Loucy (cell line): ENCODE data around the gene UBA5.

Experiments
- H2AFZ ChIP-seq: fragments of 200-600 bp; sonication (generic); 2 replicates; pipeline ENCODE4 v1.6.0; 2016; ENCODE audit warnings: antibody characterized with exemption, mild to moderate bottlenecking, low read length, moderate library complexity
- H3F3A ChIP-seq: fragments of 200-600 bp; 2 replicates; pipeline ENCODE4 v1.6.0; 2016; ENCODE audit warnings: antibody characterized with exemption, low read depth, mild to moderate bottlenecking
- H3K27me3 ChIP-seq: fragments of 200-600 bp; sonication (generic); 2 replicates; pipeline ENCODE4 v1.6.1; 2014; ENCODE audit warnings: low read length, mild to moderate bottlenecking; ENCODE audit not compliant: insufficient read depth, poor library complexity, severe bottlenecking
- H3K36me3 ChIP-seq: fragments of 200-600 bp; sonication (generic); 2 replicates; pipeline ENCODE4 v1.6.1; 2016; ENCODE audit warnings: low read length; ENCODE audit not compliant: insufficient read depth
- H3K4me1 ChIP-seq: fragments of 200-600 bp; sonication (generic); 2 replicates; pipeline ENCODE4 v1.5.1; 2014; ENCODE audit warnings: low read length, mild to moderate bottlenecking; ENCODE audit not compliant: insufficient read depth, poor library complexity, severe bottlenecking
- H3K4me2 ChIP-seq: fragments of 200-600 bp; sonication (generic); 2 replicates; pipeline ENCODE4 v1.6.0; 2014; ENCODE audit warnings: antibody characterized with exemption, low read length, low read depth, mild to moderate bottlenecking; ENCODE audit not compliant: poor library complexity, severe bottlenecking
- H3K4me3 ChIP-seq: fragments of 200-600 bp; sonication (generic); 2 replicates; pipeline ENCODE4 v1.5.1; 2014; ENCODE audit warnings: low read length, mild to moderate bottlenecking, mixed read lengths; ENCODE audit not compliant: poor library complexity, severe bottlenecking
- H3K79me2 ChIP-seq: fragments of 200-600 bp; sonication (generic); 2 replicates; pipeline ENCODE4 v1.6.1; 2014; ENCODE audit warnings: low read length; ENCODE audit not compliant: insufficient read depth
- H3K9ac ChIP-seq: fragments of 200-600 bp; sonication (generic); 2 replicates; pipeline ENCODE4 v1.6.0; 2014; ENCODE audit warnings: mild to moderate bottlenecking, low read depth, low read length, moderate library complexity; ENCODE audit not compliant: poor library complexity, severe bottlenecking
- H3K9me2 ChIP-seq: fragments of 200-600 bp; sonication (generic); replicated peaks from 2 replicates; pipeline ENCODE4 v1.6.1; 2016; ENCODE audit warnings: low read depth, low read length, mixed read lengths
- H3K9me3 ChIP-seq: fragments of 200-600 bp; sonication (generic); 2 replicates; pipeline ENCODE4 v1.6.1; 2014; ENCODE audit warnings: mild to moderate bottlenecking, antibody characterized with exemption, low read length, low read depth; ENCODE audit not compliant: insufficient read depth
- H4K20me1 ChIP-seq: fragments of 200-600 bp; sonication (generic); 2 replicates; pipeline ENCODE4 v1.6.0; 2014; ENCODE audit warnings: antibody characterized with exemption, low read length, mild to moderate bottlenecking; ENCODE audit not compliant: insufficient read depth, poor library complexity, severe bottlenecking
- EZH2phosphoT487 ChIP-seq: fragments of 200-600 bp; IDR thresholded peaks from 2 replicates; pipeline ENCODE4 v1.6.1; 2018; ENCODE audit warnings: antibody characterized with exemption, mild to moderate bottlenecking, moderate library complexity, borderline replicate concordance
- TF ChIP-seq, protein P1 (sequence below): fragments of 200-600 bp; sonication (generic); conservative IDR thresholded peaks from 2 replicates; pipeline ENCODE4 v1.5.1; 2014; ENCODE audit warnings: mild to moderate bottlenecking, antibody characterized with exemption, low read length

The UBA5 gene

GRCh38 chr3:132657869-132658747 lies 2.0 kb upstream of the UBA5 start:
- H3K36me3 ChIP-seq: no peaks in the 10 kb centered on the region
- H3F3A ChIP-seq: no peaks in the 10 kb centered on the region

DNA sequence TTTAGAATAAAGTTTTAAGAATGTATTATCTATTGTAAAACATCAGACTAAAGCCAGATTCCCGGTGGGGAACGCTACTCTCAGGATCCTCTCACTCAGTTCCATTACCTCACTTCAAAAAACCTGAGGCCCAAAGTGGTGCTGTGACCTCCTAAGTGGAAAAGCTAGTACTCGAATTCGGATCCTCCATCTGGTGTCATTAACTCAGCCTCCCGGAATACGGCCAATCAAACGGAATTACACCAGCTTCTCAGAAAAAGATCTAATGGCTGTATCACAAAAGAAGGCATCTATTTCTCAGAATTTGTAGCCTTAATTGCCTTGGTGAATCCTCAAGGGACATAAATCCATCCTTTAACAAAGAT lies 1.1 kb upstream of the UBA5 start:
- Histone ChIP-seq H3K79me2 (peaks cover 49% of the 10 kb centered on the region), H3K4me2 (peak overlapping the region; percentile 99), H3K4me1 (peaks cover 46% of the 10 kb centered on the region), H3K9ac (peak overlapping the region; percentile 87), H3K27me3 (no peaks in the 10 kb centered on the region), H2AFZ (peak overlapping the region; percentile 92), H4K20me1 (peaks cover 14% of the 10 kb centered on the region), H3F3A (no peaks in the 10 kb centered on the region), H3K9me2 (no peaks in the 10 kb centered on the region), H3K9me3 (no peaks in the 10 kb centered on the region), H3K36me3 (no peaks in the 10 kb centered on the region), H3K4me3 (peak overlapping the region; percentile 89)
- no peak for TF ChIP-seq EZH2phosphoT487
- TF ChIP-seq, protein P1, sequence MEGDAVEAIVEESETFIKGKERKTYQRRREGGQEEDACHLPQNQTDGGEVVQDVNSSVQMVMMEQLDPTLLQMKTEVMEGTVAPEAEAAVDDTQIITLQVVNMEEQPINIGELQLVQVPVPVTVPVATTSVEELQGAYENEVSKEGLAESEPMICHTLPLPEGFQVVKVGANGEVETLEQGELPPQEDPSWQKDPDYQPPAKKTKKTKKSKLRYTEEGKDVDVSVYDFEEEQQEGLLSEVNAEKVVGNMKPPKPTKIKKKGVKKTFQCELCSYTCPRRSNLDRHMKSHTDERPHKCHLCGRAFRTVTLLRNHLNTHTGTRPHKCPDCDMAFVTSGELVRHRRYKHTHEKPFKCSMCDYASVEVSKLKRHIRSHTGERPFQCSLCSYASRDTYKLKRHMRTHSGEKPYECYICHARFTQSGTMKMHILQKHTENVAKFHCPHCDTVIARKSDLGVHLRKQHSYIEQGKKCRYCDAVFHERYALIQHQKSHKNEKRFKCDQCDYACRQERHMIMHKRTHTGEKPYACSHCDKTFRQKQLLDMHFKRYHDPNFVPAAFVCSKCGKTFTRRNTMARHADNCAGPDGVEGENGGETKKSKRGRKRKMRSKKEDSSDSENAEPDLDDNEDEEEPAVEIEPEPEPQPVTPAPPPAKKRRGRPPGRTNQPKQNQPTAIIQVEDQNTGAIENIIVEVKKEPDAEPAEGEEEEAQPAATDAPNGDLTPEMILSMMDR: no peak

More at GRCh38 chr3:132657869-132658747, 2.0 kb upstream of the UBA5 start:
- Histone ChIP-seq H3K4me1 (peaks cover 47% of the 10 kb centered on the region), H3K4me2 (peak overlapping the region; percentile 99), H3K9ac (peak overlapping the region; percentile 87), H2AFZ (no peak overlapping the region), H4K20me1 (peaks cover 11% of the 10 kb centered on the region), H3K9me2 (no peaks in the 10 kb centered on the region), H3K9me3 (no peaks in the 10 kb centered on the region), H3K79me2 (peaks cover 41% of the 10 kb centered on the region), H3K4me3 (peak overlapping the region; percentile 89), H3K27me3 (no peaks in the 10 kb centered on the region)
- no peak for TF ChIP-seq EZH2phosphoT487
- TF ChIP-seq, protein P1: no peak

DNA sequence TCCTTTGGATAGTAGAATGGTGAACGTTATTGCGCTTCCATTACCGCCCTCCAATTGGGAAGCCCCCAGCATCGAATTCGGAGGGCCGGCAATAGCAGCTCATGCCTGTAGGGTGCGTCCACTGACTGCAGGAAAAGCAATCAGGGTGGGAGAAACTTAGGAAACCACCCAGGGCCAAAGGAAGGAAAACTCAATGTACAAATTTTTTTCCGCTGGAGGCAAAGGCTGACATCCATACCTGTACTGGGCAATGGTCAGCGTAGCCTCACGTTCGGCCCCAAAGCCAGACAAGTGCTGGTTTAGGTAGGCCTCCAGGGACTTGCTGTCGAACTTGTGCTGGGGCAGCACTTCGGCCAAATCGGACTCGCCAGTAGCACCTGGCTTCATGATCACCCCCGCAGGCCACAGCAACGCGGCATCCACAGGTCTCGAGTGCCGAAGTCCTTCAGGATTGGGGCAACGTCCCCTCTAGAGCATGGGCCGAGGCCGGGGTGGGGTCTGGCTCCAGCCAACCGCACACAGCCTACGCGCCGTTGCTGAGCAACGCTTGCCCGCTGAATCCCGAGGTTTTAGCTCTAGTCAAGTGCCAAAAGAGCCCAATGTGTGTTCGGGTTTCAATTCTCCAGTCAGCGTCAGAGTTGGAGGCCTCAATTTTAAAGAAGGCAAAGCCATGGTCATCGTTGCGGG lies 621 bp upstream of the UBA5 start, which contains the start of gene ACAD11:
ACAD11 (minus strand) TSS at position 445 of the 687 bp plus-strand sequence; CDS start at position 387, 58 bp downstream.
- H3K9me2 ChIP-seq: no peaks in the 10 kb centered on the region
- H3K4me1 ChIP-seq: peaks cover 52% of the 10 kb centered on the region
- peak within 1 kb of the TSS; percentile 99 for H3K4me2 ChIP-seq
- no peak for TF ChIP-seq EZH2phosphoT487
- TF ChIP-seq, protein P1: peak; percentile 79
- no peaks in the 10 kb centered on the region for H3K36me3 ChIP-seq
- H3K9me3 ChIP-seq: no peaks in the 10 kb centered on the region
- peak within 1 kb of the TSS; percentile 92 for H2AFZ ChIP-seq
- no peaks in the 10 kb centered on the region for H3K27me3 ChIP-seq
- H3F3A ChIP-seq: no peaks in the 10 kb centered on the region
- peaks cover 18% of the 10 kb centered on the region for H4K20me1 ChIP-seq
- peaks cover 55% of the 10 kb centered on the region for H3K79me2 ChIP-seq
- H3K4me3 ChIP-seq: peak within 1 kb of the TSS; percentile 89
- H3K9ac ChIP-seq: peak within 1 kb of the TSS; percentile 87
